HEK293 (cell line): ENCODE data around the gene TRAPPC13.
A peak's percentile ranks its signal among the peaks of the same experiment; 100 is the strongest.

Experiments used
- CTCF ChIA-PET: fragments of 350-600 bp; formaldehyde crosslinking; extraction: SDS; loops from one replicate; lab custom pipeline; 2021; ENCODE audit warnings: antibody characterized with exemption; lab: Yijun Ruan, JAX
- POLR2A ChIA-PET: fragments of 300-600 bp; formaldehyde crosslinking; extraction: SDS; loops from one replicate; lab custom pipeline; 2020; ENCODE audit warnings: antibody characterized with exemption, inconsistent platforms; lab: Yijun Ruan, JAX
- H3K27ac ChIP-seq: fragments of 200-500 bp; sonication (Bioruptor generic); 2 replicates; pipeline ENCODE4 v1.5.1; 2014; ENCODE audit warnings: low read depth, low read length, control low read depth, inconsistent platforms; ENCODE audit errors: extremely low read depth
- H3K36me3 ChIP-seq, 2 experiments: fragments of 200-500 bp in 1 of 2; sonication (Bioruptor generic) in 1 of 2; 1 replicate in 1 of 2; 2 replicates in 1 of 2; pipeline ENCODE4 v1.5.1; 2014 to 2017; ENCODE audit warnings: inconsistent platforms in 2 of 2, low read length in 2 of 2; ENCODE audit not compliant: control insufficient read depth in 2 of 2, insufficient read depth in 1 of 2
- H3K4me1 ChIP-seq: fragments of 200-500 bp; sonication (Bioruptor generic); 2 replicates; pipeline ENCODE4 v1.5.1; 2014; ENCODE audit warnings: mild to moderate bottlenecking, low read length, inconsistent platforms; ENCODE audit not compliant: control insufficient read depth, insufficient read depth
- H3K4me3 ChIP-seq: 2 replicates; pipeline ENCODE4 v1.5.1; 2011; ENCODE audit warnings: low read depth, mild to moderate bottlenecking, control low read depth, low read length, moderate library complexity
- H3K9me3 ChIP-seq: fragments of 200-500 bp; sonication (Bioruptor generic); 2 replicates; pipeline ENCODE4 v1.5.1; 2014; ENCODE audit warnings: low read depth, low read length, inconsistent platforms; ENCODE audit not compliant: control insufficient read depth, insufficient read depth
- ATF2 ChIP-seq: fragments of 450-650 bp; formaldehyde crosslinking; IDR thresholded peaks from 2 replicates; pipeline ENCODE4 v1.5.1; 2016; ENCODE audit warnings: missing biosample characterization, missing genetic modification characterization, low read depth
- GLI2 ChIP-seq: fragments of 450-650 bp; formaldehyde crosslinking; IDR thresholded peaks from 2 replicates; pipeline ENCODE4; 2017; ENCODE audit warnings: missing biosample characterization, missing genetic modification characterization, low read depth, borderline replicate concordance
- KLF10 ChIP-seq: fragments of 450-650 bp; IDR thresholded peaks from 2 replicates; pipeline ENCODE4 v1.5.1; 2018; ENCODE audit warnings: missing biosample characterization, mild to moderate bottlenecking, missing genetic modification characterization
- MZF1 ChIP-seq: fragments of 450-650 bp; formaldehyde crosslinking; IDR thresholded peaks from 2 replicates; pipeline ENCODE4 v1.5.1; 2017; ENCODE audit warnings: missing biosample characterization, missing genetic modification characterization, borderline replicate concordance
- PRDM1 ChIP-seq: fragments of 450-650 bp; formaldehyde crosslinking; IDR thresholded peaks from 2 replicates; pipeline ENCODE4; 2016; ENCODE audit warnings: missing biosample characterization, missing genetic modification characterization
- TRIM28 ChIP-seq: IDR thresholded peaks from 2 replicates; pipeline ENCODE4 v1.6.1; 2011; ENCODE audit warnings: low read length, control low read depth, borderline replicate concordance
- ZBTB17 ChIP-seq: fragments of 450-650 bp; formaldehyde crosslinking; IDR thresholded peaks from 2 replicates; pipeline ENCODE4 v1.5.1; 2016; ENCODE audit warnings: missing biosample characterization, missing genetic modification characterization
- ZFP41 ChIP-seq: fragments of 450-650 bp; formaldehyde crosslinking; IDR thresholded peaks from 2 replicates; pipeline ENCODE4 v1.5.1; 2016; ENCODE audit warnings: missing biosample characterization, missing genetic modification characterization, borderline replicate concordance
- ZNF140 ChIP-seq: fragments of 450-650 bp; formaldehyde crosslinking; IDR thresholded peaks from 2 replicates; pipeline ENCODE4 v1.5.1; 2016; ENCODE audit warnings: missing biosample characterization, missing genetic modification characterization
- ZNF19 ChIP-seq: fragments of 450-650 bp; formaldehyde crosslinking; IDR thresholded peaks from 2 replicates; pipeline ENCODE4; 2016; ENCODE audit warnings: missing biosample characterization, missing genetic modification characterization, low read depth
- ZNF266 ChIP-seq: fragments of 450-650 bp; formaldehyde crosslinking; IDR thresholded peaks from 2 replicates; pipeline ENCODE4 v1.5.1; 2016; ENCODE audit warnings: missing biosample characterization, missing genetic modification characterization, low read depth
- ZNF302 ChIP-seq: fragments of 450-650 bp; formaldehyde crosslinking; IDR thresholded peaks from 2 replicates; pipeline ENCODE4 v1.5.1; 2016; ENCODE audit warnings: missing biosample characterization, missing genetic modification characterization, low read depth
- ZNF530 ChIP-seq: fragments of 450-650 bp; formaldehyde crosslinking; IDR thresholded peaks from 2 replicates; pipeline ENCODE4 v1.5.1; 2016; ENCODE audit warnings: low read depth, missing biosample characterization, missing genetic modification characterization
- ZNF561 ChIP-seq: fragments of 450-650 bp; IDR thresholded peaks from 2 replicates; pipeline ENCODE4 v1.5.1; 2018; ENCODE audit warnings: missing biosample characterization, missing genetic modification characterization, borderline replicate concordance
- ZNF658 ChIP-seq: fragments of 450-650 bp; formaldehyde crosslinking; IDR thresholded peaks from 2 replicates; pipeline ENCODE4; 2016; ENCODE audit warnings: missing biosample characterization, missing genetic modification characterization
- ZNF692 ChIP-seq: fragments of 450-650 bp; formaldehyde crosslinking; IDR thresholded peaks from 2 replicates; pipeline ENCODE4 v1.5.1; 2016; ENCODE audit warnings: missing biosample characterization, missing genetic modification characterization
- ZNF701 ChIP-seq: fragments of 450-650 bp; formaldehyde crosslinking; IDR thresholded peaks from 2 replicates; pipeline ENCODE4 v1.5.1; 2016; ENCODE audit warnings: missing biosample characterization, missing genetic modification characterization
- ZNF843 ChIP-seq: fragments of 450-650 bp; formaldehyde crosslinking; IDR thresholded peaks from 2 replicates; pipeline ENCODE4 v1.5.1; 2016; ENCODE audit warnings: missing biosample characterization, missing genetic modification characterization
- ZSCAN23 ChIP-seq: fragments of 450-650 bp; formaldehyde crosslinking; IDR thresholded peaks from 2 replicates; pipeline ENCODE4 v1.5.1; 2016; ENCODE audit warnings: missing biosample characterization, missing genetic modification characterization

TRAPPC13 gene

GRCh38 chr5:65651144-65651543, 26.3 kb downstream of the TRAPPC13 start (continued):
- TF ChIP-seq ZNF140 (tag by site-specific recombination) (no peak), ZNF19 (no peak), ZNF530 (tag by site-specific recombination) (no peak)

GRCh38 chr5:65654713-65655112, 29.9 kb downstream of the TRAPPC13 start:
- H3K4me3 ChIP-seq, result no peak overlapping the region
- peaks cover 0 to 20% of the 10 kb centered on the region in 2 experiments; a peak in 2 of 3 replicates for H3K36me3 ChIP-seq
- no peaks in the 10 kb centered on the region for H3K4me1 ChIP-seq
- H3K27ac ChIP-seq, result no peak overlapping the region
- TF ChIP-seq ZNF561 (tag by site-specific recombination), result no peak
- TF ChIP-seq KLF10 (tag by site-specific recombination), result no peak
- TF ChIP-seq ZSCAN23 (tag by site-specific recombination), result no peak
- no peak for TF ChIP-seq GLI2 (tag by site-specific recombination)
- TF ChIP-seq ZNF692 (tag by site-specific recombination), result no peak
- TF ChIP-seq PRDM1 (tag by site-specific recombination), result no peak
- no peak for TF ChIP-seq ZFP41 (tag by site-specific recombination)
- TF ChIP-seq ZNF701 (tag by site-specific recombination), result no peak
- ChIA-PET CTCF (no interaction called here), POLR2A (interaction anchor here (0.6 kb wide), 1 partner anchor 69 kb away, joined by 4 read pairs; no protein-coding TSS in a partner anchor)
- H3K9me3 ChIP-seq, result no peaks in the 10 kb centered on the region

- ChIA-PET POLR2A (no interaction called here), CTCF (interaction anchor here (0.5 to 2.2 kb wide), 8 partner anchors 12 to 1060 kb away, joined by 3 to 8 read pairs (median 3); no protein-coding TSS in a partner anchor)
- 0 out of 2 replicates have a peak, but pooled peaks have one; percentile 17 for TF ChIP-seq ZBTB17 (tag by site-specific recombination)
- no peak for TF ChIP-seq ATF2 (tag by site-specific recombination)
- Histone ChIP-seq H3K36me3 (peaks cover 33 to 51% of the 10 kb centered on the region in 2 experiments), H3K27ac (no peak overlapping the region), H3K4me3 (no peak overlapping the region), H3K4me1 (no peaks in the 10 kb centered on the region), H3K9me3 (no peaks in the 10 kb centered on the region)
These were observed 39.1 kb downstream of the TRAPPC13 start for GRCh38 chr5:65663804-65664521.

- Histone ChIP-seq H3K9me3 (no peaks in the 10 kb centered on the region), H3K36me3 (peaks cover 30 to 68% of the 10 kb centered on the region in 2 experiments), H3K4me3 (no peak overlapping the region), H3K4me1 (no peaks in the 10 kb centered on the region), H3K27ac (no peak overlapping the region)
- CTCF ChIA-PET, result no interaction called here
- TF ChIP-seq TRIM28, result no peak
- TF ChIP-seq ZNF843 (tag by site-specific recombination), result no peak
- no peak for TF ChIP-seq ZNF302 (tag by site-specific recombination)
- no peak for TF ChIP-seq ZNF266
- no peak for TF ChIP-seq MZF1
- no peak for TF ChIP-seq ZNF658 (tag by site-specific recombination)
- POLR2A ChIA-PET, result no interaction called here
These were observed 43.9 kb downstream of the TRAPPC13 start for GRCh38 chr5:65668696-65669095.
